Vagina (tissue), 2 donors: Measurements from ENCODE around the gene FOXK1.
A peak's percentile ranks its signal among the peaks of the same experiment; 100 is the strongest.

Source experiments
- POLR2A ChIP-seq, 2 donors: fragments of 450-650 bp; IDR thresholded peaks; one replicate each; pipeline ENCODE4 v1.6.1; 2017; ENCODE audit warnings: antibody characterized with exemption in 2 of 2, mild to moderate bottlenecking in 2 of 2, moderate library complexity in 2 of 2
- POLR2AphosphoS5 ChIP-seq, 2 donors: sonication (generic); formaldehyde crosslinking; IDR thresholded peaks; one replicate each; pipeline ENCODE4 v1.9.0; 2017; ENCODE audit warnings: antibody characterized with exemption in 2 of 2, mild to moderate bottlenecking in 2 of 2, low read depth in 1 of 2; ENCODE audit not compliant: insufficient read depth in 1 of 2
- TF ChIP-seq, protein P1 (sequence below), 3 experiments: fragments of 450-650 bp in 2 of 3; fragments of 200-600 bp in 1 of 3; sonication (generic) in 1 of 3; IDR thresholded peaks; one replicate each; pipeline ENCODE4 v1.5.1; 2017 to 2019; ENCODE audit warnings: antibody characterized with exemption in 3 of 3, mild to moderate bottlenecking in 2 of 3, moderate library complexity in 2 of 3

DNA sequence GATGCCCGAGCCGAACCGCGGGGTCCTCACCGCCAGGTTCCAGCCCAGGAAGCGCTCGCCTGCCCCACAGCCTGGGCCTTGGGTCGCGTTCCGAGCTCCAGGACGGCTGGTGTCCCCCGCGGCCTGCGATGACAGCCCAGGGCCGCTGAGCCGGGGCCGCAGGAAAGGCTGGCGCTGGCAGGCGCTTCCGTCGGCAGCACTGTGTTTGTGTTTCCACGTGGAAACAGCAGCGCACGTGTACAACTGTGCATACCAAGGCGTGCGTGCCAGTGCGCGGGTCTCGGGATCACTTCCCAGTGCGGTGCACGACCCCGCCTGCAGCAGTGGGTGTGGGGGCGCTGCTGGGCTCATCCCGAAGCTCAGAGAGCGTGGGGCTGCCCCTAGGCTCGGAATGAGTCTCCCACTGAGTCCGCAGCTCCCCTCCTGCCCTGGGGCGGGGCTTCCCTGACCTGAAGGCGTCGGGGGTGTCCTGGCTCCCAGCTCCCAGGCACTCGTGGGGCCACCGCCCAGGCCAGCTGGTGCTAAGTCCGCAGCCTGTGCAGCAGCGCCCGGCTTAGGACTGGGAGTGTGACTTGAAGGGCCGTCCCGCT, 110.5 kb downstream of the FOXK1 start:
- TF ChIP-seq POLR2A (IDR thresholded peaks at IDR 0.05): no peak
- TF ChIP-seq, protein P1, sequence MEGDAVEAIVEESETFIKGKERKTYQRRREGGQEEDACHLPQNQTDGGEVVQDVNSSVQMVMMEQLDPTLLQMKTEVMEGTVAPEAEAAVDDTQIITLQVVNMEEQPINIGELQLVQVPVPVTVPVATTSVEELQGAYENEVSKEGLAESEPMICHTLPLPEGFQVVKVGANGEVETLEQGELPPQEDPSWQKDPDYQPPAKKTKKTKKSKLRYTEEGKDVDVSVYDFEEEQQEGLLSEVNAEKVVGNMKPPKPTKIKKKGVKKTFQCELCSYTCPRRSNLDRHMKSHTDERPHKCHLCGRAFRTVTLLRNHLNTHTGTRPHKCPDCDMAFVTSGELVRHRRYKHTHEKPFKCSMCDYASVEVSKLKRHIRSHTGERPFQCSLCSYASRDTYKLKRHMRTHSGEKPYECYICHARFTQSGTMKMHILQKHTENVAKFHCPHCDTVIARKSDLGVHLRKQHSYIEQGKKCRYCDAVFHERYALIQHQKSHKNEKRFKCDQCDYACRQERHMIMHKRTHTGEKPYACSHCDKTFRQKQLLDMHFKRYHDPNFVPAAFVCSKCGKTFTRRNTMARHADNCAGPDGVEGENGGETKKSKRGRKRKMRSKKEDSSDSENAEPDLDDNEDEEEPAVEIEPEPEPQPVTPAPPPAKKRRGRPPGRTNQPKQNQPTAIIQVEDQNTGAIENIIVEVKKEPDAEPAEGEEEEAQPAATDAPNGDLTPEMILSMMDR (IDR thresholded peaks at IDR 0.05): no peak
- peak in 1 of 2 donors; percentile 26 for TF ChIP-seq POLR2AphosphoS5 (IDR thresholded peaks at IDR 0.05; ENCODE audit: insufficient read depth in 1 of 2, low read depth in 1 of 2)
